Nephron (organoid): ENCODE results near the gene VAV2.
A peak's percentile ranks its signal among the peaks of the same experiment; 100 is the strongest.

ENCODE experiments used
- H3K27ac Mint-ChIP-seq, 3 experiments: 2 replicates each; pipeline ENCODE4 v1.8.0; 2020; ENCODE audit warnings: mixed read lengths in 3 of 3, mild to moderate bottlenecking in 2 of 3, moderate library complexity in 1 of 3
- H3K27me3 Mint-ChIP-seq: 2 replicates; pipeline ENCODE4 v1.8.0; 2021; ENCODE audit warnings: low read depth, mild to moderate bottlenecking, moderate library complexity, mixed read lengths
- H3K36me3 Mint-ChIP-seq: 2 replicates; pipeline ENCODE4 v1.8.0; 2020; ENCODE audit warnings: low read depth, mixed read lengths
- H3K4me1 Mint-ChIP-seq: 2 replicates; pipeline ENCODE4 v1.8.0; 2020; ENCODE audit warnings: mixed read lengths
- H3K4me3 Mint-ChIP-seq, 3 experiments: 2 replicates each; pipeline ENCODE4 v1.8.0; 2020; ENCODE audit warnings: mild to moderate bottlenecking in 3 of 3, mixed read lengths in 3 of 3, moderate library complexity in 2 of 3
- H3K9me3 Mint-ChIP-seq: 2 replicates; pipeline ENCODE4 v1.8.0; 2020; ENCODE audit warnings: mixed read lengths
- TF ChIP-seq, protein P1 (sequence below), 3 experiments: fragments of 200-600 bp; sonication (generic); IDR thresholded peaks; one replicate each; pipeline ENCODE4 v1.5.0; 2021; ENCODE audit warnings: antibody characterized with exemption in 3 of 3; ENCODE audit not compliant: unreplicated experiment in 3 of 3

Gene VAV2

DNA sequence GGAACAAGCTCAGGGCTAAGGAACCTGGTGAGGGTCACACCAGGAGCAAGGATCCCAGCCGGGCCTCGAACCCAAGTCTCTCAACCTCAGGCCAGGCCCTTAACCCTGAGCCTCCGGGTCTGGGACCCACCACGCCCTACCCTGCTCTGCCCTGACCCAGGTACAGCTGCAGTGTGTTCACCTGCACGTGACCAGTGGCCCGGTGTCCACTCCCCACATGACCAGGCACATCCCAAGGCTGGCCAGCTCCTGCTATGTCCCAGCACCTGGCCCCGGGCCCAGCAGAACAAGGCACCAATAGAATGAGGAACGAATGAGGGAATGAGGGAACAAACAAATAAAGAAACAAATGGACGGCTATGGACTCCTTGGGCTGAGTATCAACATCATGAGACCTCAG lies 142.0 kb downstream of the VAV2 start:
- Mint-ChIP-seq H3K36me3 (no peaks in the 10 kb centered on the region), H3K9me3 (no peaks in the 10 kb centered on the region), H3K4me1 (peaks cover 19% of the 10 kb centered on the region), H3K27ac (no peak overlapping the region), H3K4me3 (no peak overlapping the region), H3K27me3 (no peaks in the 10 kb centered on the region)
- TF ChIP-seq, protein P1, sequence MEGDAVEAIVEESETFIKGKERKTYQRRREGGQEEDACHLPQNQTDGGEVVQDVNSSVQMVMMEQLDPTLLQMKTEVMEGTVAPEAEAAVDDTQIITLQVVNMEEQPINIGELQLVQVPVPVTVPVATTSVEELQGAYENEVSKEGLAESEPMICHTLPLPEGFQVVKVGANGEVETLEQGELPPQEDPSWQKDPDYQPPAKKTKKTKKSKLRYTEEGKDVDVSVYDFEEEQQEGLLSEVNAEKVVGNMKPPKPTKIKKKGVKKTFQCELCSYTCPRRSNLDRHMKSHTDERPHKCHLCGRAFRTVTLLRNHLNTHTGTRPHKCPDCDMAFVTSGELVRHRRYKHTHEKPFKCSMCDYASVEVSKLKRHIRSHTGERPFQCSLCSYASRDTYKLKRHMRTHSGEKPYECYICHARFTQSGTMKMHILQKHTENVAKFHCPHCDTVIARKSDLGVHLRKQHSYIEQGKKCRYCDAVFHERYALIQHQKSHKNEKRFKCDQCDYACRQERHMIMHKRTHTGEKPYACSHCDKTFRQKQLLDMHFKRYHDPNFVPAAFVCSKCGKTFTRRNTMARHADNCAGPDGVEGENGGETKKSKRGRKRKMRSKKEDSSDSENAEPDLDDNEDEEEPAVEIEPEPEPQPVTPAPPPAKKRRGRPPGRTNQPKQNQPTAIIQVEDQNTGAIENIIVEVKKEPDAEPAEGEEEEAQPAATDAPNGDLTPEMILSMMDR (IDR thresholded peaks at IDR 0.05; ENCODE audit: unreplicated experiment in 3 of 3) = no peak

- no peaks in the 10 kb centered on the region for H3K27me3 Mint-ChIP-seq
- H3K4me1 Mint-ChIP-seq = peaks cover 23% of the 10 kb centered on the region
- H3K27ac Mint-ChIP-seq = peak overlapping the region in 1 of 3 experiments; percentile 16
- H3K36me3 Mint-ChIP-seq = no peaks in the 10 kb centered on the region
- no peaks in the 10 kb centered on the region for H3K9me3 Mint-ChIP-seq
- TF ChIP-seq, protein P1 (IDR thresholded peaks at IDR 0.05; ENCODE audit: unreplicated experiment in 3 of 3) = no peak
- no peak overlapping the region for H3K4me3 Mint-ChIP-seq
Measured at GRCh38 chr9:133849110-133849670, 142.9 kb downstream of the VAV2 start.

DNA sequence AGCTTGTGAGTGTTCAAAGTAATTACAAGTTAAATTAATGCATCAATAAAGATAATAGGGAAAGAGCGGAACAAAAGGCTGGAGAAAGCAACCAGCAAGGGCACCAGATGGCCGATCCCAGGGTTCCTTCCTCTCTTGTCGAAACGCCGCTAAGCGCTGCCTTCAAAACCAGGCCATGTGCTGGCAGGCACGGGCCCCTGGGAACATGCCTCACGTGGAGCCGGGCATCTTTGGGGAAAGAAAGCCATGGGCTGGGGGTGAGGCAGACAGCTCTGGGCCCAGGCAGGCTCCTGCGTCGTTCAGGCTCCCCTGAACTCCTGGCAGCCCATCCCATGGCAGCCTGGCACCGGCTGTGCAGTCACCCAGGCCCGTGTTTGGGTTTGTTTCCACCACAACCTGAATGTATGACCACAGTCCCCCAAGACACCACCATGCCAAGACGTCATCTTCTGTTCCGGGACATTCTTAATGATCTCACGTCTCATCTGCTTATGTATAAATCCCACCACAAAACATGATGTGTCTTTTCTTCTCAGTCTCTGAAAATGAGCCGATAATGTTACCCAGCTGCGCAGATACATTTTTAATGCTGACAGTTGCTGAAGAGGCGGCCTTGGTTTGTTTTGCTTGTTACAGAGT lies 143.5 kb downstream of the VAV2 start:
- TF ChIP-seq, protein P1 (IDR thresholded peaks at IDR 0.05; ENCODE audit: unreplicated experiment in 3 of 3) = no peak
- Mint-ChIP-seq H3K27ac (peak overlapping the region in 1 of 3 experiments; percentile 16), H3K4me1 (peaks cover 29% of the 10 kb centered on the region), H3K9me3 (no peaks in the 10 kb centered on the region), H3K4me3 (no peak overlapping the region), H3K27me3 (no peaks in the 10 kb centered on the region), H3K36me3 (no peaks in the 10 kb centered on the region)

GRCh38 chr9:133846483-133847090 lies 145.5 kb downstream of the VAV2 start:
- H3K4me1 Mint-ChIP-seq = peaks cover 47% of the 10 kb centered on the region
- TF ChIP-seq, protein P1 (IDR thresholded peaks at IDR 0.05; ENCODE audit: unreplicated experiment in 3 of 3) = no peak
- H3K27ac Mint-ChIP-seq = no peak overlapping the region
- no peak overlapping the region for H3K4me3 Mint-ChIP-seq
- no peaks in the 10 kb centered on the region for H3K9me3 Mint-ChIP-seq
- no peaks in the 10 kb centered on the region for H3K36me3 Mint-ChIP-seq
- H3K27me3 Mint-ChIP-seq = no peaks in the 10 kb centered on the region

- Mint-ChIP-seq H3K27me3 (no peaks in the 10 kb centered on the region), H3K4me3 (no peak overlapping the region), H3K4me1 (peaks cover 59% of the 10 kb centered on the region), H3K27ac (peak overlapping the region; percentile 29 to 74 (median 61)), H3K9me3 (no peaks in the 10 kb centered on the region), H3K36me3 (no peaks in the 10 kb centered on the region)
- TF ChIP-seq, protein P1 (IDR thresholded peaks at IDR 0.05; ENCODE audit: unreplicated experiment in 3 of 3) = no peak
Measured at GRCh38 chr9:133845440-133845839, 146.7 kb downstream of the VAV2 start.
